Endothelial cell (in vitro differentiated cells): ENCODE results near the gene SSC5D. TPM values are rescaled to one million over a fixed set of nuclear protein-coding genes. Genes with fewer than 3 reads are reported as not detected.
A peak's percentile ranks its signal among the peaks of the same experiment; 100 is the strongest.

Experiments
- DNase-seq: peaks from one replicate; pipeline ENCODE4 v3.0.0; 2021; ENCODE audit warnings: low spot score
- H3K27ac Mint-ChIP-seq: one replicate; pipeline ENCODE4 v1.8.0; 2021; ENCODE audit warnings: mixed read lengths, inconsistent platforms; ENCODE audit not compliant: unreplicated experiment
- H3K27me3 Mint-ChIP-seq: one replicate; pipeline ENCODE4 v1.8.0; 2021; ENCODE audit warnings: mild to moderate bottlenecking, moderate library complexity, mixed read lengths, inconsistent platforms; ENCODE audit not compliant: unreplicated experiment
- H3K36me3 Mint-ChIP-seq: one replicate; pipeline ENCODE4 v1.8.0; 2021; ENCODE audit warnings: mild to moderate bottlenecking, low read depth, mixed read lengths, inconsistent platforms; ENCODE audit not compliant: unreplicated experiment
- H3K4me1 Mint-ChIP-seq: one replicate; pipeline ENCODE4 v1.8.0; 2021; ENCODE audit warnings: mild to moderate bottlenecking, mixed read lengths, inconsistent platforms; ENCODE audit not compliant: unreplicated experiment
- H3K4me3 Mint-ChIP-seq: one replicate; pipeline ENCODE4 v1.8.0; 2021; ENCODE audit warnings: mild to moderate bottlenecking, mixed read lengths, inconsistent platforms; ENCODE audit not compliant: unreplicated experiment
- H3K9me3 Mint-ChIP-seq: one replicate; pipeline ENCODE4 v1.8.0; 2021; ENCODE audit warnings: mixed read lengths, inconsistent platforms; ENCODE audit not compliant: unreplicated experiment
- CTCF ChIP-seq: fragments of 200-600 bp; sonication (generic); IDR thresholded peaks from one replicate; pipeline ENCODE4 v1.5.0; 2021; ENCODE audit warnings: antibody characterized with exemption; ENCODE audit not compliant: unreplicated experiment
- long read RNA-seq: library from polyadenylated mRNA; unstranded; transcript quantifications from one replicate; pipeline ENCODE4 v2.0.0, GENCODE V29; 2020; ENCODE audit not compliant: unreplicated experiment
- total RNA-seq: library from RNA; stranded (reverse); fragmentation: NEBNext Ultra II Directional; extraction: Animal tissue kit (Norgen Biotek cat#: 25700); gene quantifications from one replicate; pipeline ENCODE4 v1.2.1, GENCODE V29; 2021; ENCODE audit not compliant: unreplicated experiment

Gene SSC5D
- total RNA-seq, result 0.95 TPM
- long read RNA-seq, result 0 reads

- Mint-ChIP-seq H3K9me3 (no peaks in the 10 kb centered on the region), H3K27ac (peak within 1 kb of the TSS; percentile 48), H3K36me3 (peaks cover 4% of the 10 kb centered on the region), H3K4me1 (peaks cover 13% of the 10 kb centered on the region), H3K27me3 (peaks cover 7% of the 10 kb centered on the region), H3K4me3 (peak within 1 kb of the TSS; percentile 26)
- no peak for DNase-seq
- TF ChIP-seq CTCF, result no peak
Measured at GRCh38 chr19:55487924-55488687, at the start of gene SSC5D. Gene SSC5D, plus strand, starts transcription at chr19:55488436. Its CDS starts 154 bp downstream, at chr19:55488590.

- no peak overlapping the region for H3K27ac Mint-ChIP-seq
- H3K4me3 Mint-ChIP-seq, result no peak overlapping the region
- H3K9me3 Mint-ChIP-seq, result no peaks in the 10 kb centered on the region
- H3K36me3 Mint-ChIP-seq, result peaks cover 14% of the 10 kb centered on the region
- no peak for TF ChIP-seq CTCF
- no peak for DNase-seq
- H3K27me3 Mint-ChIP-seq, result peaks cover 41% of the 10 kb centered on the region
- H3K4me1 Mint-ChIP-seq, result peaks cover 11% of the 10 kb centered on the region
Measured at GRCh38 chr19:55439052-55439451, 49.2 kb upstream of the SSC5D start.

GRCh38 chr19:55440411-55441105 lies 47.7 kb upstream of the SSC5D start:
- Mint-ChIP-seq H3K4me3 (peak overlapping the region; percentile 53), H3K9me3 (no peaks in the 10 kb centered on the region), H3K27me3 (peaks cover 49% of the 10 kb centered on the region), H3K36me3 (peaks cover 14% of the 10 kb centered on the region), H3K27ac (no peak overlapping the region), H3K4me1 (peaks cover 11% of the 10 kb centered on the region)
- no peak for TF ChIP-seq CTCF
- no peak for DNase-seq

GRCh38 chr19:55441319-55441691 lies 46.9 kb upstream of the SSC5D start:
- H3K27ac Mint-ChIP-seq, result no peak overlapping the region
- peaks cover 55% of the 10 kb centered on the region for H3K27me3 Mint-ChIP-seq
- DNase-seq, result no peak

More at GRCh38 chr19:55441319-55441691, 46.9 kb upstream of the SSC5D start:
- Mint-ChIP-seq H3K4me1 (peaks cover 15% of the 10 kb centered on the region), H3K9me3 (peaks cover 3% of the 10 kb centered on the region), H3K4me3 (peak overlapping the region; percentile 53), H3K36me3 (peaks cover 17% of the 10 kb centered on the region)
- TF ChIP-seq CTCF, result no peak
